Adrenal gland (tissue), 12 donors: ENCODE measurements around the gene RASIP1. TPM values are rescaled to one million over a fixed set of nuclear protein-coding genes. Genes with fewer than 3 reads are reported as not detected.

Experiments used
- DNase-seq, 7 donors: peaks; one replicate each; pipeline ENCODE4 v3.0.0-alpha.2; 2019 to 2020
- H3K27ac ChIP-seq, 5 donors: fragments of 200-600 bp; sonication (generic) in 4 of 5; 1 replicate in 3 of 5; 2 replicates in 2 of 5; pipeline versions ENCODE4 v1.5.1 to v1.8.0; 2016 to 2020; ENCODE audit warnings: mild to moderate bottlenecking in 1 of 5
- H3K27me3 ChIP-seq: fragments of 200-600 bp; 2 replicates; pipeline ENCODE4 v1.8.0; 2021
- H3K36me3 ChIP-seq, 2 donors: fragments of 200-600 bp; replicated peaks in 1 of 2; 1 replicate in 1 of 2; 2 replicates in 1 of 2; pipeline versions ENCODE4 v1.5.1 to v1.8.0; 2018 to 2022
- H3K4me1 ChIP-seq, 2 donors: fragments of 200-600 bp; replicated peaks in 1 of 2; 1 replicate in 1 of 2; 2 replicates in 1 of 2; pipeline versions ENCODE4 v1.5.1 to v1.8.0; 2018 to 2021
- H3K4me3 ChIP-seq, 4 donors: fragments of 200-600 bp; sonication (generic) in 3 of 4; one replicate each; pipeline ENCODE4 v1.5.1; 2016 to 2018
- H3K9me3 ChIP-seq, 3 donors: fragments of 200-600 bp; sonication (generic) in 1 of 3; replicated peaks in 1 of 3; 1 replicate in 2 of 3; 2 replicates in 1 of 3; pipeline versions ENCODE4 v1.5.1 to v1.8.0; 2016 to 2021
- CTCF ChIP-seq, 6 experiments: fragments of 450-650 bp in 4 of 6; fragments of 200-600 bp in 2 of 6; sonication (generic) in 1 of 6; IDR thresholded peaks; 1 replicate in 5 of 6; 2 replicates in 1 of 6; pipeline versions ENCODE4 v1.5.1 to v1.8.0; 2016 to 2021; ENCODE audit warnings: antibody characterized with exemption in 6 of 6, mild to moderate bottlenecking in 2 of 6, moderate library complexity in 1 of 6
- POLR2A ChIP-seq, 2 donors: fragments of 450-650 bp; IDR thresholded peaks; one replicate each; pipeline ENCODE4 v1.6.1; 2017; ENCODE audit warnings: antibody characterized with exemption in 2 of 2, mild to moderate bottlenecking in 2 of 2, moderate library complexity in 1 of 2
- WGBS, 4 donors: extraction: QIAGEN DNeasy Blood & Tissue Kit in 2 of 4; methylation state at CpG; one replicate each; pipeline versions ENCODE4 v1.1.5 to v1.1.7; 2013 to 2017; 5-methylcytosine and 5-hydroxymethylcytosine counted together
- intact Hi-C, 2 donors: fragments of 100-400 bp; cut with DNase I; formaldehyde crosslinking; loops; one replicate each; pipeline versions ENCODE4 v1.14.1 to v1.15.0; 2022 to 2023
- polyA plus RNA-seq, 3 donors: library from polyadenylated mRNA; stranded (reverse); fragments of 200-250 nt in 2 of 3; fragments of 350-450 nt in 1 of 3; fragmentation: Illumina TruSeq in 1 of 3; extraction: RNeasy Lipid Tissue Mini Kit (QIAGEN cat#74804) in 1 of 3; gene quantifications; one replicate each; pipeline ENCODE4 v1.2.3, GENCODE V29; 2013 to 2014
- total RNA-seq, 9 donors: library from RNA; depleted of rRNA in 4 of 9; stranded (reverse); fragments of >200 nt in 4 of 9; fragments of 120-200 nt in 1 of 9; fragmentation: NEBNext Ultra II Directional in 1 of 9; extraction: Animal tissue kit (Norgen Biotek cat#: 25700) in 1 of 9; gene quantifications; one replicate each; pipeline versions ENCODE4 v1.1.0 to v1.2.4, GENCODE V29; 2013 to 2023
- donor health status: healthy with polysubstance abuse.
- donor health status: Bipolar disorder and iron deficiency.
- donor health status: DM: yes; HTN: yes; CAD: no.
- donor health status: DM: no; HTN: no; CAD: no.
- donor health status: DM: no; HTN: no; CAD: no.
- donor health status: DM: yes; HTN: yes; CAD: no.

RASIP1 gene
- total and polyA plus RNA-seq, 12 donors: 5.1 to 38.9 (median 16.7) TPM

- no peaks in the 10 kb centered on the region for H3K4me1 ChIP-seq
- intact Hi-C loops: no loop called here
- H3K27ac ChIP-seq: no peak overlapping the region
- 42 to 53% (median 48%) methylated on average over 3 of the region's 3 CpGs for WGBS, 4 donors
- no peaks in the 10 kb centered on the region for H3K27me3 ChIP-seq
- no peaks in the 10 kb centered on the region for H3K9me3 ChIP-seq
- TF ChIP-seq CTCF (IDR thresholded peaks at IDR 0.05) (no peak), POLR2A (IDR thresholded peaks at IDR 0.05) (no peak)
- no peaks in the 10 kb centered on the region for H3K36me3 ChIP-seq
- DNase-seq: peak in 2 of 7 donors; percentile 52 to 69
- H3K4me3 ChIP-seq: no peak overlapping the region
These were observed 54.3 kb downstream of the RASIP1 start for GRCh38 chr19:48686088-48686487.

- H3K4me3 ChIP-seq: no peak overlapping the region
- H3K36me3 ChIP-seq: no peaks in the 10 kb centered on the region
- TF ChIP-seq POLR2A (IDR thresholded peaks at IDR 0.05) (no peak), CTCF (IDR thresholded peaks at IDR 0.05) (no peak)
- no peaks in the 10 kb centered on the region for H3K27me3 ChIP-seq
- H3K4me1 ChIP-seq: no peaks in the 10 kb centered on the region
- DNase-seq: no peak
- WGBS, 4 donors: 64 to 78% (median 73%) methylated on average over 9 of the region's 9 CpGs
- no peaks in the 10 kb centered on the region for H3K9me3 ChIP-seq
- intact Hi-C loops: no loop called here
- no peak overlapping the region for H3K27ac ChIP-seq
These were observed 54.8 kb downstream of the RASIP1 start for GRCh38 chr19:48685583-48685982.

- WGBS, 4 donors: 43 to 69% (median 56%) methylated on average over 11 of the region's 11 CpGs
- H3K4me3 ChIP-seq: peak overlapping the region in 1 of 4 donors; percentile 32
- H3K36me3 ChIP-seq: no peaks in the 10 kb centered on the region
- H3K4me1 ChIP-seq: no peaks in the 10 kb centered on the region
- peak in 5 of 7 donors; percentile 61 to 76 (median 64) for DNase-seq
- intact Hi-C loops: no loop called here
- TF ChIP-seq POLR2A (IDR thresholded peaks at IDR 0.05) (no peak), CTCF (IDR thresholded peaks at IDR 0.05) (no peak)
- H3K27me3 ChIP-seq: no peaks in the 10 kb centered on the region
- no peak overlapping the region for H3K27ac ChIP-seq
- no peaks in the 10 kb centered on the region for H3K9me3 ChIP-seq
These were observed 57.1 kb downstream of the RASIP1 start for GRCh38 chr19:48683349-48683748.

- Histone ChIP-seq H3K9me3 (no peaks in the 10 kb centered on the region), H3K27ac (no peak overlapping the region), H3K36me3 (no peaks in the 10 kb centered on the region), H3K4me3 (no peak overlapping the region), H3K4me1 (no peaks in the 10 kb centered on the region), H3K27me3 (no peaks in the 10 kb centered on the region)
- no peak for TF ChIP-seq CTCF (IDR thresholded peaks at IDR 0.05)
- TF ChIP-seq POLR2A (IDR thresholded peaks at IDR 0.05): no peak
- DNase-seq: no peak
- WGBS, 4 donors: 81 to 85% (median 82%) methylated on average over 7 of the region's 7 CpGs; no CpG with 5 or more reads in 1 of the 4 donors
- intact Hi-C loops: no loop called here
These were observed 59.3 kb downstream of the RASIP1 start for GRCh38 chr19:48681127-48681470.
